ENCODE measurements around the gene ARL6IP1.

- TF ChIP-seq CTCF (conservative IDR thresholded peaks at IDR 0.05 in 1 of 2, IDR thresholded peaks at IDR 0.05 in 1 of 2; ENCODE audit: extremely low read depth in 1 of 2, insufficient read depth in 1 of 2, low read depth in 1 of 2, low read length in 2 of 2) (no peak), EZH2 (IDR thresholded peaks at IDR 0.05; ENCODE audit: borderline replicate concordance, low read length) (no peak)
Measured at GRCh38 chr16:18811925-18812324, 10.6 kb upstream of the ARL6IP1 start.
